GM12878 (cell line): ENCODE measurements around the gene GPR21. TPM values are rescaled to one million over a fixed set of nuclear protein-coding genes. Genes with fewer than 3 reads are reported as not detected.

Experiments used
- ATF7 ChIP-seq: fragments of 450-650 bp; IDR thresholded peaks from 2 replicates; pipeline ENCODE4 v1.6.1; 2016; ENCODE audit warnings: low read depth, mild to moderate bottlenecking
- CHD2 ChIP-seq: IDR thresholded peaks from 2 replicates; pipeline ENCODE4 v1.6.1; 2011; ENCODE audit warnings: low read depth, low read length, improper control_type of control experiment, borderline replicate concordance
- NFYB ChIP-seq: IDR thresholded peaks from 2 replicates; pipeline ENCODE4 v1.6.1; 2011; ENCODE audit warnings: low read depth, mild to moderate bottlenecking, low read length, improper control_type of control experiment, moderate library complexity; ENCODE audit not compliant: insufficient read depth
- NR2C1 ChIP-seq: fragments of 450-650 bp; IDR thresholded peaks from 2 replicates; pipeline ENCODE4 v1.6.1; 2017; ENCODE audit warnings: antibody characterized with exemption, mild to moderate bottlenecking, moderate library complexity
- RELA ChIP-seq: fragments of 450-650 bp; IDR thresholded peaks from 2 replicates; pipeline ENCODE4 v1.8.0; 2014; ENCODE audit warnings: borderline replicate concordance; ENCODE audit not compliant: partially characterized antibody
- ZNF622 ChIP-seq: fragments of 450-650 bp; IDR thresholded peaks from 2 replicates; pipeline ENCODE4 v1.6.1; 2017; ENCODE audit warnings: mild to moderate bottlenecking, inconsistent platforms
- ZZZ3 ChIP-seq: IDR thresholded peaks from 2 replicates; pipeline ENCODE4 v1.6.1; 2011; ENCODE audit warnings: low read depth; ENCODE audit not compliant: control insufficient read depth, insufficient read length
- polyA plus RNA-seq, 11 experiments: library from polyadenylated mRNA; depleted of rRNA in 4 of 11; unstranded in 6 of 11; stranded (reverse) in 5 of 11; fragments of >200 nt; fragmentation: Nextera tagmentation in 4 of 11; fragmentation: Illumina TruSeq in 1 of 11; extraction: Ambion mirVana in 4 of 11; extraction: Trizol in 1 of 11; gene quantifications; 1 replicate in 1 of 11; 2 replicates in 10 of 11; pipeline versions ENCODE4 v1.2.1 to v1.2.3, GENCODE V29; 2011 to 2016; ENCODE audit warnings: inconsistent platforms in 2 of 11, missing spikeins in 2 of 11, low read depth in 1 of 11
- total RNA-seq, 4 experiments: library from RNA; depleted of rRNA in 3 of 4; stranded (reverse); fragments of >200 nt in 3 of 4; fragmentation: Illumina TruSeq in 1 of 4; extraction: Trizol in 1 of 4; gene quantifications; 2 replicates each; pipeline versions ENCODE4 v1.2.1 to v1.2.3, GENCODE V29; 2013 to 2021
- TF ChIP-seq, protein P1 (sequence below): fragments of 450-650 bp; IDR thresholded peaks from 2 replicates; pipeline ENCODE4 v1.6.1; 2017; ENCODE audit warnings: mild to moderate bottlenecking, moderate library complexity
- TF ChIP-seq, protein P2 (sequence below): IDR thresholded peaks from 2 replicates; pipeline ENCODE4 v1.6.1; 2012; ENCODE audit warnings: low read depth, low read length, improper control_type of control experiment

Gene GPR21
- total and polyA plus RNA-seq, 10 of the 15 experiments (the other 5 are each of a cell fraction or from before 2014, with no cell fraction given), result 0.09 to 1.9 (median 0.57) TPM; not detected in 4

DNA sequence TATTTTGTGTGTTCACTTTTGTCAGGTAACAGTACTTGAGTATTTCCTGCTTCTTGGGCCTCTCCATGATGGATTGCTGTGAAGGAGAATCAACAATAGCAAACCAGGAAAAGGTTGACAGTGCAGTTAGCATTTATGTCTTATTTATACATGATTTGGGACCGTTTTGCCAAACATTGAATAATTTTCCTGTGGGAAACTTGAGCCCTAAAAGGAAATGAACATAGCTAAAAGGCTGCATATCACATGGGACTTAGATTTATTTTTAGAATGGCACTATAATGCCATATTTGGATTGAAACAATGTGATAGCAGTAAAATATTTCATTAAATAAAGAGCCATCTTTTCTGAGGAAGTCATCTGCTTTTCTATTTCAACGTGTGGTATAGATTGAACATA, 15.3 kb downstream of the GPR21 start (continued):
- TF ChIP-seq, protein P1, sequence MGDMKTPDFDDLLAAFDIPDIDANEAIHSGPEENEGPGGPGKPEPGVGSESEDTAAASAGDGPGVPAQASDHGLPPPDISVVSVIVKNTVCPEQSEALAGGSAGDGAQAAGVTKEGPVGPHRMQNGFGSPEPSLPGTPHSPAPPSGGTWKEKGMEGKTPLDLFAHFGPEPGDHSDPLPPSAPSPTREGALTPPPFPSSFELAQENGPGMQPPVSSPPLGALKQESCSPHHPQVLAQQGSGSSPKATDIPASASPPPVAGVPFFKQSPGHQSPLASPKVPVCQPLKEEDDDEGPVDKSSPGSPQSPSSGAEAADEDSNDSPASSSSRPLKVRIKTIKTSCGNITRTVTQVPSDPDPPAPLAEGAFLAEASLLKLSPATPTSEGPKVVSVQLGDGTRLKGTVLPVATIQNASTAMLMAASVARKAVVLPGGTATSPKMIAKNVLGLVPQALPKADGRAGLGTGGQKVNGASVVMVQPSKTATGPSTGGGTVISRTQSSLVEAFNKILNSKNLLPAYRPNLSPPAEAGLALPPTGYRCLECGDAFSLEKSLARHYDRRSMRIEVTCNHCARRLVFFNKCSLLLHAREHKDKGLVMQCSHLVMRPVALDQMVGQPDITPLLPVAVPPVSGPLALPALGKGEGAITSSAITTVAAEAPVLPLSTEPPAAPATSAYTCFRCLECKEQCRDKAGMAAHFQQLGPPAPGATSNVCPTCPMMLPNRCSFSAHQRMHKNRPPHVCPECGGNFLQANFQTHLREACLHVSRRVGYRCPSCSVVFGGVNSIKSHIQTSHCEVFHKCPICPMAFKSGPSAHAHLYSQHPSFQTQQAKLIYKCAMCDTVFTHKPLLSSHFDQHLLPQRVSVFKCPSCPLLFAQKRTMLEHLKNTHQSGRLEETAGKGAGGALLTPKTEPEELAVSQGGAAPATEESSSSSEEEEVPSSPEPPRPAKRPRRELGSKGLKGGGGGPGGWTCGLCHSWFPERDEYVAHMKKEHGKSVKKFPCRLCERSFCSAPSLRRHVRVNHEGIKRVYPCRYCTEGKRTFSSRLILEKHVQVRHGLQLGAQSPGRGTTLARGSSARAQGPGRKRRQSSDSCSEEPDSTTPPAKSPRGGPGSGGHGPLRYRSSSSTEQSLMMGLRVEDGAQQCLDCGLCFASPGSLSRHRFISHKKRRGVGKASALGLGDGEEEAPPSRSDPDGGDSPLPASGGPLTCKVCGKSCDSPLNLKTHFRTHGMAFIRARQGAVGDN, result no peak
- TF ChIP-seq, protein P2, sequence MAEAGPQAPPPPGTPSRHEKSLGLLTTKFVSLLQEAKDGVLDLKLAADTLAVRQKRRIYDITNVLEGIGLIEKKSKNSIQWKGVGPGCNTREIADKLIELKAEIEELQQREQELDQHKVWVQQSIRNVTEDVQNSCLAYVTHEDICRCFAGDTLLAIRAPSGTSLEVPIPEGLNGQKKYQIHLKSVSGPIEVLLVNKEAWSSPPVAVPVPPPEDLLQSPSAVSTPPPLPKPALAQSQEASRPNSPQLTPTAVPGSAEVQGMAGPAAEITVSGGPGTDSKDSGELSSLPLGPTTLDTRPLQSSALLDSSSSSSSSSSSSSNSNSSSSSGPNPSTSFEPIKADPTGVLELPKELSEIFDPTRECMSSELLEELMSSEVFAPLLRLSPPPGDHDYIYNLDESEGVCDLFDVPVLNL, result no peak
- TF ChIP-seq NFYB, result no peak
- no peak for TF ChIP-seq CHD2
- TF ChIP-seq ATF7, result no peak
- no peak for TF ChIP-seq ZNF622
- TF ChIP-seq NR2C1, result no peak
- no peak for TF ChIP-seq RELA
- no peak for TF ChIP-seq ZZZ3
- TF ChIP-seq, all 136 proteins: peak for 0
